OCI-LY7 (cell line): ENCODE results near the gene KCNJ16.

Source experiments
- EZH2phosphoT487 ChIP-seq: fragments of 200-600 bp; sonication (generic); IDR thresholded peaks from 2 replicates; pipeline ENCODE4 v1.6.1; 2018; ENCODE audit warnings: low read depth, borderline replicate concordance, mild to moderate bottlenecking, mixed run types, antibody characterized with exemption, low read length, moderate library complexity, mixed read lengths
- TF ChIP-seq, protein P1 (sequence below): fragments of 200-600 bp; sonication (generic); conservative IDR thresholded peaks from 2 replicates; pipeline ENCODE4 v1.5.1; 2014; ENCODE audit warnings: mild to moderate bottlenecking, antibody characterized with exemption, low read length, moderate library complexity, mixed read lengths

DNA sequence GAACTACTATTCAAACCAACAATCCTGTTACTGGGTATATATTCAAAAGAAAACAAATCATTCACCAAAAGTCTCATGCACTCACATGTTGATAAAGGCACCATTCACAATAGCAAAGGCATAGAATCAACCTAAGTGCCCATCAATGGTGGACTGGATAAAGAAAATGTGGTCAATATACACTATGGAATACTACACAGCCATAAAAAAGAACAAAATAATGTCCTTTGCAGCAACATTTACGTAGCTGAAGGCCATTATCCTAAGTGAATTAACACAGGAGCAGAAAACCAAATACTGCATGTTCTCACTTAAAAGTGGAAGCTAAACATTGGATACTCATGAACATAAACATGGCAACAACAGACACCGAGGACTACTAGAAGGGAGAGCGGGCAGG, 41.9 kb downstream of the KCNJ16 start:
- TF ChIP-seq, protein P1, sequence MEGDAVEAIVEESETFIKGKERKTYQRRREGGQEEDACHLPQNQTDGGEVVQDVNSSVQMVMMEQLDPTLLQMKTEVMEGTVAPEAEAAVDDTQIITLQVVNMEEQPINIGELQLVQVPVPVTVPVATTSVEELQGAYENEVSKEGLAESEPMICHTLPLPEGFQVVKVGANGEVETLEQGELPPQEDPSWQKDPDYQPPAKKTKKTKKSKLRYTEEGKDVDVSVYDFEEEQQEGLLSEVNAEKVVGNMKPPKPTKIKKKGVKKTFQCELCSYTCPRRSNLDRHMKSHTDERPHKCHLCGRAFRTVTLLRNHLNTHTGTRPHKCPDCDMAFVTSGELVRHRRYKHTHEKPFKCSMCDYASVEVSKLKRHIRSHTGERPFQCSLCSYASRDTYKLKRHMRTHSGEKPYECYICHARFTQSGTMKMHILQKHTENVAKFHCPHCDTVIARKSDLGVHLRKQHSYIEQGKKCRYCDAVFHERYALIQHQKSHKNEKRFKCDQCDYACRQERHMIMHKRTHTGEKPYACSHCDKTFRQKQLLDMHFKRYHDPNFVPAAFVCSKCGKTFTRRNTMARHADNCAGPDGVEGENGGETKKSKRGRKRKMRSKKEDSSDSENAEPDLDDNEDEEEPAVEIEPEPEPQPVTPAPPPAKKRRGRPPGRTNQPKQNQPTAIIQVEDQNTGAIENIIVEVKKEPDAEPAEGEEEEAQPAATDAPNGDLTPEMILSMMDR: no peak
- TF ChIP-seq EZH2phosphoT487: no peak
